H9 (cell line): ENCODE data around the gene C20orf96. TPM values are rescaled to one million over a fixed set of nuclear protein-coding genes. Genes with fewer than 3 reads are reported as not detected.

ENCODE experiments used
- DNase-seq: peaks from one replicate; pipeline ENCODE4 v3.0.0-alpha.2; 2017
- H2AFZ ChIP-seq: one replicate; pipeline ENCODE4 v1.6.1; 2013; ENCODE audit warnings: mild to moderate bottlenecking, low read length, control low read depth, moderate library complexity
- H2AK5ac ChIP-seq: 2 replicates; pipeline ENCODE4 v1.6.1; 2013; ENCODE audit warnings: low read length, control low read depth, mixed read lengths; ENCODE audit not compliant: insufficient read length
- H2BK120ac ChIP-seq: one replicate; pipeline ENCODE4 v1.6.1; 2013; ENCODE audit warnings: low read depth, mild to moderate bottlenecking, low read length, control low read depth, inconsistent platforms; ENCODE audit not compliant: poor library complexity, severe bottlenecking
- H2BK12ac ChIP-seq: 2 replicates; pipeline ENCODE4 v1.6.1; 2013; ENCODE audit warnings: low read length, control low read depth, mixed read lengths, low read depth; ENCODE audit not compliant: insufficient read length
- H2BK15ac ChIP-seq: 2 replicates; pipeline ENCODE4 v1.6.1; 2013; ENCODE audit warnings: low read depth, low read length, control low read depth
- H2BK20ac ChIP-seq: one replicate; pipeline ENCODE4 v1.6.1; 2013; ENCODE audit warnings: low read depth, mild to moderate bottlenecking, low read length, control low read depth, inconsistent platforms; ENCODE audit not compliant: poor library complexity, severe bottlenecking
- H2BK5ac ChIP-seq: 2 replicates; pipeline ENCODE4 v1.6.1; 2013; ENCODE audit warnings: low read length, control low read depth, mixed read lengths; ENCODE audit not compliant: insufficient read length
- H3K14ac ChIP-seq: 2 replicates; pipeline ENCODE4 v1.6.1; 2013; ENCODE audit warnings: low read length, control low read depth; ENCODE audit not compliant: insufficient read depth
- H3K18ac ChIP-seq: 2 replicates; pipeline ENCODE4 v1.6.1; 2013; ENCODE audit warnings: low read depth, mild to moderate bottlenecking, mixed read lengths, low read length, control low read depth; ENCODE audit not compliant: insufficient read length
- H3K23ac ChIP-seq: 2 replicates; pipeline ENCODE4 v1.6.1; 2013; ENCODE audit warnings: low read length, control low read depth, mixed read lengths, low read depth; ENCODE audit not compliant: insufficient read length
- H3K23me2 ChIP-seq: 2 replicates; pipeline ENCODE4 v1.6.1; 2013; ENCODE audit warnings: low read depth, mild to moderate bottlenecking, mixed read lengths, low read length, control low read depth; ENCODE audit not compliant: insufficient read length, poor library complexity, severe bottlenecking
- H3K27ac ChIP-seq: 2 replicates; pipeline ENCODE4 v1.5.1; 2013; ENCODE audit warnings: low read length, control low read depth, mixed read lengths, low read depth; ENCODE audit not compliant: insufficient read length
- H3K27me3 ChIP-seq: 2 replicates; pipeline ENCODE4 v1.6.1; 2013; ENCODE audit warnings: low read length, control low read depth, inconsistent platforms; ENCODE audit not compliant: insufficient read depth
- H3K4ac ChIP-seq: 2 replicates; pipeline ENCODE4 v1.6.1; 2013; ENCODE audit warnings: low read depth, mild to moderate bottlenecking, control low read depth, inconsistent platforms, low read length, moderate library complexity
- H3K4me1 ChIP-seq: 2 replicates; pipeline ENCODE4 v1.6.1; 2013; ENCODE audit warnings: low read length, control low read depth, inconsistent platforms; ENCODE audit not compliant: insufficient read depth
- H3K4me2 ChIP-seq: 2 replicates; pipeline ENCODE4 v1.6.1; 2013; ENCODE audit warnings: low read length, control low read depth, mixed read lengths; ENCODE audit not compliant: insufficient read length, insufficient read depth
- H3K56ac ChIP-seq: 2 replicates; pipeline ENCODE4 v1.6.1; 2013; ENCODE audit warnings: low read depth, mild to moderate bottlenecking, mixed read lengths, low read length, control low read depth; ENCODE audit not compliant: insufficient read length
- H3K79me1 ChIP-seq: 2 replicates; pipeline ENCODE4 v1.6.1; 2013; ENCODE audit warnings: low read depth, mild to moderate bottlenecking, moderate library complexity, low read length, control low read depth, inconsistent platforms; ENCODE audit not compliant: insufficient read depth, poor library complexity, severe bottlenecking
- H3K79me2 ChIP-seq: 2 replicates; pipeline ENCODE4 v1.6.1; 2013; ENCODE audit warnings: low read length, control low read depth, inconsistent platforms; ENCODE audit not compliant: insufficient read depth
- H3K9ac ChIP-seq: 2 replicates; pipeline ENCODE4 v1.6.1; 2013; ENCODE audit warnings: low read length, control low read depth, mixed read lengths; ENCODE audit not compliant: insufficient read length; ENCODE audit errors: extremely low read depth
- H3K9me3 ChIP-seq: one replicate; pipeline ENCODE4 v1.6.1; 2013; ENCODE audit warnings: low read depth, low read length, inconsistent platforms; ENCODE audit not compliant: control insufficient read depth
- H3T11ph ChIP-seq: one replicate; pipeline ENCODE4 v1.6.1; 2013; ENCODE audit warnings: mild to moderate bottlenecking, low read length, control low read depth, inconsistent platforms
- H4K20me1 ChIP-seq: one replicate; pipeline ENCODE4 v1.6.1; 2013; ENCODE audit not compliant: control insufficient read depth, insufficient read length, insufficient read depth
- H4K5ac ChIP-seq: 2 replicates; pipeline ENCODE4 v1.6.1; 2013; ENCODE audit warnings: low read depth, mild to moderate bottlenecking, mixed read lengths, low read length, control low read depth; ENCODE audit not compliant: insufficient read length
- H4K8ac ChIP-seq: replicated peaks from 2 replicates; pipeline ENCODE4 v1.6.1; 2013; ENCODE audit warnings: low read length, control low read depth, mixed read lengths, low read depth; ENCODE audit not compliant: insufficient read length
- H4K91ac ChIP-seq: 2 replicates; pipeline ENCODE4 v1.6.1; 2013; ENCODE audit warnings: low read depth, mild to moderate bottlenecking, moderate library complexity, mixed read lengths, low read length, control low read depth; ENCODE audit not compliant: insufficient read length
- H3K27ac Mint-ChIP-seq, 3 experiments: 2 replicates in 2 of 3; 3 replicates in 1 of 3; pipeline ENCODE4 v1.8.0; 2020 to 2021; ENCODE audit warnings: mixed read lengths in 3 of 3, mild to moderate bottlenecking in 1 of 3, moderate library complexity in 1 of 3
- H3K27me3 Mint-ChIP-seq: 2 replicates; pipeline ENCODE4 v1.8.0; 2021; ENCODE audit warnings: low read depth, mild to moderate bottlenecking, moderate library complexity, mixed read lengths
- H3K36me3 Mint-ChIP-seq, 3 experiments: 2 replicates in 2 of 3; 3 replicates in 1 of 3; pipeline ENCODE4 v1.8.0; 2020 to 2021; ENCODE audit warnings: low read depth in 3 of 3, mixed read lengths in 3 of 3; ENCODE audit not compliant: insufficient read depth in 1 of 3
- H3K4me1 Mint-ChIP-seq, 2 experiments: 2 replicates each; pipeline ENCODE4 v1.8.0; 2020; ENCODE audit warnings: mixed read lengths in 2 of 2
- H3K4me3 Mint-ChIP-seq, 2 experiments: 2 replicates in 1 of 2; 3 replicates in 1 of 2; pipeline ENCODE4 v1.8.0; 2020 to 2021; ENCODE audit warnings: mild to moderate bottlenecking in 2 of 2, mixed read lengths in 2 of 2, moderate library complexity in 1 of 2
- H3K9me3 Mint-ChIP-seq, 2 experiments: 2 replicates in 1 of 2; 3 replicates in 1 of 2; pipeline ENCODE4 v1.8.0; 2020; ENCODE audit warnings: mild to moderate bottlenecking in 2 of 2, mixed read lengths in 2 of 2, moderate library complexity in 1 of 2
- CTCF ChIP-seq: fragments of 200-600 bp; sonication (generic); conservative IDR thresholded peaks from 3 replicates; pipeline ENCODE4 v1.8.0; 2021; ENCODE audit warnings: antibody characterized with exemption, mild to moderate bottlenecking
- WGBS: extraction: QIAGEN DNeasy Blood & Tissue Kit; methylation state at CpG from one replicate; pipeline ENCODE4 v1.1.7; 2013; ENCODE audit warnings: missing lambda C conversion rate, low lambda C conversion rate, mixed read lengths; ENCODE audit not compliant: insufficient read length; ENCODE audit errors: extremely low coverage; 5-methylcytosine and 5-hydroxymethylcytosine counted together
- total RNA-seq: library from RNA; stranded (reverse); gene quantifications from 2 replicates; pipeline ENCODE4 v1.2.1, GENCODE V29; 2021

C20orf96 gene
- total RNA-seq, 1 experiment from 2014 or later = 14.5 TPM

- Histone ChIP-seq H2BK15ac (no peak overlapping the region), H2AFZ (no peak overlapping the region), H3K18ac (peak overlapping the region; percentile 66), H3K27me3 (no peaks in the 10 kb centered on the region), H3K9ac (peak overlapping the region; percentile 3), H2BK20ac (no peak overlapping the region), H4K91ac (no peak overlapping the region), H3K56ac (no peak overlapping the region), H3K79me2 (peaks cover 9% of the 10 kb centered on the region; the same call in 1 of the 2 replicates), H3K23ac (no peak overlapping the region), H4K8ac (no peak overlapping the region), H3K4ac (no peak overlapping the region), H2AK5ac (no peak overlapping the region), H3K79me1 (no peaks in the 10 kb centered on the region), H3K23me2 (peaks cover 16% of the 10 kb centered on the region), H3T11ph (no peak overlapping the region), H3K4me1 (peaks cover 7% of the 10 kb centered on the region; the same call in 1 of the 2 replicates), H3K4me2 (peak overlapping the region; percentile 90), H3K14ac (peak overlapping the region; percentile 25; the same call in 1 of the 2 replicates), H2BK12ac (no peak overlapping the region), H3K9me3 (no peaks in the 10 kb centered on the region), H2BK120ac (no peak overlapping the region), H3K27ac (peak overlapping the region; percentile 83), H4K20me1 (no peaks in the 10 kb centered on the region), H2BK5ac (no peak overlapping the region), H4K5ac (no peak overlapping the region)
- peak; percentile 50 for TF ChIP-seq CTCF
- no CpG with 5 or more reads among the region's 69 CpGs for WGBS
- DNase-seq = peak; percentile 97
- Mint-ChIP-seq H3K9me3 (peaks cover 0 to 4% of the 10 kb centered on the region in 2 experiments; a peak in 3 of 5 replicates), H3K4me1 (peaks cover 37 to 40% of the 10 kb centered on the region in 2 experiments), H3K27me3 (peaks cover 4% of the 10 kb centered on the region; the same call in 1 of the 2 replicates), H3K36me3 (peaks cover 32 to 42% (median 33%) of the 10 kb centered on the region in 3 experiments), H3K4me3 (peak overlapping the region; percentile 87 to 95), H3K27ac (peak overlapping the region; percentile 96 to 99 (median 97))
These were observed 33.9 kb upstream of the C20orf96 start for GRCh38 chr20:324177-325044.
